Central memory CD4-positive, alpha-beta T cell (primary cell): ENCODE data around the gene SCCPDH.
"Not testable (repeated sequence)": the region's sequence is repeated elsewhere in the genome, so short reads cannot be mapped to it uniquely, and the experiment has no call there.

Experiments
- DNase-seq: peaks from one replicate; pipeline ENCODE4 v3.0.0; 2022

SCCPDH gene

GRCh38 chr1:246708166-246708565, 16.0 kb upstream of the SCCPDH start:
- DNase-seq, result no peak

- DNase-seq, result no peak
Measured at GRCh38 chr1:246709196-246709595, 15.0 kb upstream of the SCCPDH start.

GRCh38 chr1:246709835-246710234, 14.4 kb upstream of the SCCPDH start:
- DNase-seq, result no peak

DNA sequence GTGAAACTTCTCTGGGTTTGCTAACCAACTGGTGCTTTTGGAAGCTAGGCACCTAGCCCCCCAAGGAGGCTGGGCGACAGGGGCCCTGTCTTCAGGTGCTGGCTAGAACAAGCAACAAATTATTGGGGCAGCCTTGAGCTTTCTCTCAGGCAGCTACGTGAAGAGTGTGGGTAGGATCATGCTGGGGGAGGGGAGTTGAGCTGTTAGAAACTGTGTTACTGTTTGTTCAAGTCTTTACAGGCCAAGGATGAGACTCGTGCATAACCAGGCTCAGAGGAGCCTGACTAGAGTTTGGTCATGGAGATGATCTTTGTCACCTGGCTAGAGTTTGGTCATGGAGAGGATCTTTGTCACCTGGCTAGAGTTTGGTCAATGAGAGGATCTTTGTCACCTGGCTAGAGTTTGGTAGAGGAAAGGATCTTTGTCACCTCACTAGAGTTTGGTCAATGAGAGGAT, 12.6 kb upstream of the SCCPDH start:
- DNase-seq, result no peak

GRCh38 chr1:246712428-246712827, 11.8 kb upstream of the SCCPDH start:
- not testable (repeated sequence) for DNase-seq

- not testable (repeated sequence) for DNase-seq
Measured at GRCh38 chr1:246719361-246719760, 4.8 kb upstream of the SCCPDH start.

GRCh38 chr1:246720814-246721213, 3.4 kb upstream of the SCCPDH start:
- not testable (repeated sequence) for DNase-seq

GRCh38 chr1:246722720-246723119, 1.5 kb upstream of the SCCPDH start:
- no peak for DNase-seq

GRCh38 chr1:246724731-246725095, 504 bp downstream of the SCCPDH start:
- DNase-seq, result no peak

- no peak for DNase-seq
Measured at GRCh38 chr1:246725191-246725590, 982 bp downstream of the SCCPDH start.

- no peak for DNase-seq
Measured at GRCh38 chr1:246726255-246726679, 2.1 kb downstream of the SCCPDH start.

- no peak for DNase-seq
Measured at GRCh38 chr1:246726881-246727280, 2.7 kb downstream of the SCCPDH start.

- DNase-seq, result no peak
Measured at GRCh38 chr1:246727594-246727993, 3.4 kb downstream of the SCCPDH start.

GRCh38 chr1:246728311-246728710, 4.1 kb downstream of the SCCPDH start:
- no peak for DNase-seq

DNA sequence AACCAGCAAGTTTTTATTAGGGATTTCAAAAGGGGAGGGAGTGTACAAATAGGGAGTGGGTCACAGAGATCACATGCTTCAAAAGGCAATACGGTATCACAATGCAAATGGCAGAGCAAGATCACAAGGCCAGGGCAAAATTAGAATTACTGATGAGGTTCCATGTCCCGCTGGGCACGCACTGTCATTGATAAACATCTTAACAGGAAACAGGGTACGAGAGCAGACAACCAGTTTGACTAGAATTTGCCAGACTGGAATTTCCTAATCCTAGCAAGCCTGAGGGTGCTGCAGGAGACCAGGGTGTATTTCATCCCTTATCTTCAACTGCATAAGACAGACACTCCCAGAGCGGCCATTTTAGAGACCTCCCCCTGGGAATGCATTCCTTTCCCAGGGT, 4.8 kb downstream of the SCCPDH start:
- DNase-seq, result not testable (repeated sequence)

DNA sequence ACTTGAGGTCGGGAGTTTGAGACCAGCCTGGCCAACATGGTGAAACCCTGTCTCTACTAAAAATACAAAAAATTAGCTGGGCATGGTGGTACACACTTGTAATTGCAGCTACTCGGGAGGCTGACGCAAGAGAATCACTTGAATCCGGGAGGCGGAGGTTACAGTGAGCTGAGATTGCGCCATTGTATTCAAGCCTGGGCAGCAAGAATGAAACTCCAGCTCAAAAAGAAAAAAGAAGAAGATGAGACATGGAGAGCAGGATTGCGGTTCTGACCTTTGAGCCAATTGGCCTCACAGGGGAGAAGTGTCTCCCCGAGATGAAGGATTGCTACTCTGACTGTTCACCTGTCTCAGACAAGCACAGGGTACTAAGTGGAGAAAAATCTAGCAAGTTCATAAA, 6.6 kb downstream of the SCCPDH start:
- DNase-seq, result no peak

DNA sequence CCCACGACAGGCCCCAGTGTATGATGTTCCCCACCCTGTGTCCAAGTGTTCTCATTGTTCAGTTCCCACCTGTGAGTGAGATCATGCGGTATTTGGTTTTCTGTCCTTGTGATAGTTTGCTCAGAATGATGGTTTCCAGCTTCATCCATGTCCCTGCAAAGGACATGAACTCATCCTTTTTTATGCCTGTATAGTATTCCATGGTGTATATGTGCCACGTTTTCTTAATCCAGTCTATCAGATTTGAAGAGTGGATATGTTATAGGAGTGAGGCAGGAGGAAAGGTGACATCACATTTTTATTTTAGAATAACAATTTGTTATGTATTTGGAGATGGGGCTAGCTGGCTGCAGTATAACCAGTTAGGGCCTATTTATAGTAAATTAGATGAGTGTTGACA, 7.7 kb downstream of the SCCPDH start:
- not testable (repeated sequence) for DNase-seq

- no peak for DNase-seq
Measured at GRCh38 chr1:246733704-246734103, 9.5 kb downstream of the SCCPDH start.

DNA sequence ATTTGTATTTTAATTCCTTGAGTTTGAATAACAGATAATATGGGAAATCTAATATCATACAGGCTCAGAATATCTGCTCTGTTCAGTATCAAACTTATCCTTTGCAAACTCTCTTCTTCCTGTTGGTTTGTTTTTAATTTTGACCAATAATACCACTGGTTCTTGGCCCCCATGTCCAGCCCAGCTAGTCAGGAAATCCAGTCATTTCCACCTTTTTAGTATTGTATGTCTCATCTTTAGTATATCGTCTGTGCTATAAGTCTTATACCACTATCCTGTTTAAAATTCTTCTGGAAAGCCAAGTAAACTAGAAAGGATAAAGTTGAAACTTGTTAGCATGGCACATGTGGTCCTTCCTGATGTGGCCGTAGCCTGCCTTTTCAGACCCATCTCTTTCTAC, 10.7 kb downstream of the SCCPDH start:
- no peak for DNase-seq

DNA sequence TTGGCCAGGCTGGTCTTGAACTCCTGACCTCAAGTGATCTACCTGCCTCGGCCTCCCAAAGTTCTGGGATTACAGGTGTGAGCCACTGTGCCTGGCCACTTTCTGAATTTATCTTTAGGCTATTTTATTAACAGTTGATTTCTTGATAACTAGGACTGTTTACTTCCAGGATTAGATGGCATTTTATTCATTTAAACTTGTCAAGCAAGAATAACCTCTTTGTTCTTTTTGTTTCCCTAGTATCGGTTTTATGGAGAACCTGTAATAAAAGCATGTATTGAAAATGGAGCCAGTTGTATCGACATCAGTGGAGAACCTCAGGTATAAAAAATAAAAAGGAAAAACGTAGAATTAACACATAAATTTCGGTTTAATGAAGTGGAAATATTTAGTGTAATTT, 11.5 kb downstream of the SCCPDH start:
- no peak for DNase-seq

DNA sequence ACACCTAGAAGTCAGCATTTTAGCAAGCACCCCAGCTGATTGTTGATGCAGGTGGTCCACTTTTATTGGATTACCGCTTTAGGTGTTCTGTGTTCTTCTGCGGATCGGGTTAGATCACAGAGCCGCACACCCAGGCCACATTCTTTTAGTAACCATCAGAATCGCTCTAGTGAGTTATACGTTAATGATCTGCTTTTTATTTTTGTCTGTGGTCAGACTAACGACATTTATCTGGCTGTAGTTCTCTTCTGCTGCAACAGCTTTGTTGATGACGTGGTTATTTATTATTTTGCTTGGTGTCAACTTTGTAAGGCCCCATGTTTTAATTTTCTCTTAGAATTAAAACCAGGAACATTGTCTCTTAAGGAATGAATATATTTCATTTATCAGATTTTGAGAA, 18.2 kb downstream of the SCCPDH start:
- DNase-seq, result no peak

- not testable (repeated sequence) for DNase-seq
Measured at GRCh38 chr1:246746155-246746554, 21.9 kb downstream of the SCCPDH start.

DNA sequence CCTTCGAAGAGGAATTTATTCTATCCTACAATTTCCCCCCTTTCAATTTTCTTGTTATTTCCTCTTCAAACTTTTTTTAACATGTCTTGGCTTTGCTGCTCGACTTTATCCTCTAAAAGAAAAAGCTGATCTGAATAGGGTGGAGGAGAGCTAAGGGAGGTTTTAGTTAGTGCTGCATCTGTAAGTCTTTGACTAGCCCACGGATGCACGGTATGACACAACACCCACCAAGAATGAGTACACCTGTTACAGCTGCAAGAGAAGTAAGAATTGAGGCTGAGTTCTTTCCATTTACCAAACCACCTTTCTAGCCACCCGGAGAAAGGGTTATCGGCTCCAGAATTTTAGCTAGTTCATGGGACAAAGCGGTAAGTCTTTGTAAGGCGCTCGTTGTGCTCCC, 23.8 kb downstream of the SCCPDH start:
- DNase-seq, result no peak

- DNase-seq, result no peak
Measured at GRCh38 chr1:246748867-246749266, 24.7 kb downstream of the SCCPDH start.

- no peak for DNase-seq
Measured at GRCh38 chr1:246750752-246751151, 26.5 kb downstream of the SCCPDH start.
